ENCODE results near the gene ULK1.

GRCh38 chr12:131947482-131948027 is 53.1 kb downstream of the ULK1 start:
- TF ChIP-seq POLR2A (IDR thresholded peaks at IDR 0.05) (no peak), CTCF (IDR thresholded peaks at IDR 0.05) (no peak)

Measured in adrenal gland (tissue), 5 donors.